ENCODE measurements around the gene KCNQ1OT1.

Gene KCNQ1OT1

GRCh38 chr11:2586087-2586792 lies 113.6 kb downstream of the KCNQ1OT1 start:
- FAIRE-seq (no peak), DNase-seq (ENCODE audit: insufficient read length, low spot score) (no peak)

GRCh38 chr11:2585566-2586086 lies 114.2 kb downstream of the KCNQ1OT1 start:
- no peak for FAIRE-seq
- no peak for DNase-seq (ENCODE audit: insufficient read length, low spot score)

- no peak for FAIRE-seq
These were observed 114.8 kb downstream of the KCNQ1OT1 start for GRCh38 chr11:2584812-2585565.

GRCh38 chr11:2584434-2584811 lies 115.4 kb downstream of the KCNQ1OT1 start:
- FAIRE-seq, result no peak

More at GRCh38 chr11:2584812-2585565, 114.8 kb downstream of the KCNQ1OT1 start:
- no peak for DNase-seq (ENCODE audit: insufficient read length, low spot score)

GRCh38 chr11:2583605-2583958 lies 116.2 kb downstream of the KCNQ1OT1 start:
- DNase-seq (ENCODE audit: insufficient read length, low spot score) (no peak), FAIRE-seq (no peak)

More at GRCh38 chr11:2584434-2584811, 115.4 kb downstream of the KCNQ1OT1 start:
- no peak for DNase-seq (ENCODE audit: insufficient read length, low spot score)

GRCh38 chr11:2582946-2583604 lies 116.7 kb downstream of the KCNQ1OT1 start:
- no peak for DNase-seq (ENCODE audit: insufficient read length, low spot score)
- FAIRE-seq, result no peak

- FAIRE-seq (no peak), DNase-seq (ENCODE audit: insufficient read length, low spot score) (no peak)
These were observed 117.3 kb downstream of the KCNQ1OT1 start for GRCh38 chr11:2582351-2582945.

GRCh38 chr11:2581931-2582350 lies 117.9 kb downstream of the KCNQ1OT1 start:
- no peak for FAIRE-seq
- DNase-seq (ENCODE audit: insufficient read length, low spot score), result no peak

GRCh38 chr11:2581151-2581930 lies 118.5 kb downstream of the KCNQ1OT1 start:
- no peak for FAIRE-seq
- DNase-seq (ENCODE audit: insufficient read length, low spot score), result no peak

GRCh38 chr11:2580571-2581001 lies 119.2 kb downstream of the KCNQ1OT1 start:
- FAIRE-seq, result no peak

GRCh38 chr11:2580061-2580421 lies 119.8 kb downstream of the KCNQ1OT1 start:
- no peak for FAIRE-seq
- DNase-seq (ENCODE audit: insufficient read length, low spot score), result no peak

More at GRCh38 chr11:2580571-2581001, 119.2 kb downstream of the KCNQ1OT1 start:
- no peak for DNase-seq (ENCODE audit: insufficient read length, low spot score)

GRCh38 chr11:2579315-2580060 lies 120.3 kb downstream of the KCNQ1OT1 start:
- DNase-seq (ENCODE audit: insufficient read length, low spot score) (no peak), FAIRE-seq (no peak)

- DNase-seq (ENCODE audit: insufficient read length, low spot score) (no peak), FAIRE-seq (no peak)
These were observed 120.9 kb downstream of the KCNQ1OT1 start for GRCh38 chr11:2578929-2579270.

- DNase-seq (ENCODE audit: insufficient read length, low spot score) (no peak), FAIRE-seq (no peak)
These were observed 121.5 kb downstream of the KCNQ1OT1 start for GRCh38 chr11:2577991-2578928.

GRCh38 chr11:2577031-2577990 lies 122.5 kb downstream of the KCNQ1OT1 start:
- DNase-seq (ENCODE audit: insufficient read length, low spot score) (no peak), FAIRE-seq (no peak)

GRCh38 chr11:2576549-2576948 lies 123.2 kb downstream of the KCNQ1OT1 start:
- DNase-seq (ENCODE audit: insufficient read length, low spot score) (no peak), FAIRE-seq (no peak)

GRCh38 chr11:2576111-2576510 lies 123.7 kb downstream of the KCNQ1OT1 start:
- FAIRE-seq, result no peak

More at GRCh38 chr11:2576111-2576510, 123.7 kb downstream of the KCNQ1OT1 start:
- no peak for DNase-seq (ENCODE audit: insufficient read length, low spot score)
